GM18909 (cell line): ENCODE data around the gene METAP2.

Source experiments
- ATAC-seq: cut with Tn5 transposase; IDR thresholded peaks from one replicate; pipeline ENCODE4 v1.9.1; 2021; ENCODE audit warnings: mild to moderate bottlenecking; ENCODE audit not compliant: unreplicated experiment, poor library complexity

METAP2 gene

DNA sequence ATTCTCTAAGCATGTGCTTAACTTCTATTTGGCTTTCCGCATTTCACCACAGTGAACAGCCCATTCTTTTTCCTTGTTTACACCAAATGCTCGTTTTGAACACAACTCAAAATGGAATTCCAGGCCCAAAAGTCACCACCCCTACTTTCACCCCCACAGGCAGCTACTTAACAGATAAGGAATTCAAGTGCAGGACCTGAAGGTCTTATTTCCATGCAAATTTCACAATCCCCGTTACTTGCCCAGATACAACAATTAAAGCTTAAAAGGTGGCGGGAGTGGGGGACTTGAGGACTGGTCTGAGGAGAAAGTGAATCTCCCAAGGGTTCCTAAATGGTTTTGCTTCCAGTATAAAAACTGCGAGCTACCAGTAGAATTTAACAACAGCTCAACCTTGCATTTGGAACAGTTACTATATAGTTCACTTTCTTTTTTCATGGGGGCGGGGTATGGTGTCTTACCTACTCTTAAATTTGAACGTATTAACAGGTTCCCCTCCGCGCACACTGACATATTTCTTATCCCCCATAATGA is 73.6 kb downstream of the METAP2 start:
- no peak for ATAC-seq

DNA sequence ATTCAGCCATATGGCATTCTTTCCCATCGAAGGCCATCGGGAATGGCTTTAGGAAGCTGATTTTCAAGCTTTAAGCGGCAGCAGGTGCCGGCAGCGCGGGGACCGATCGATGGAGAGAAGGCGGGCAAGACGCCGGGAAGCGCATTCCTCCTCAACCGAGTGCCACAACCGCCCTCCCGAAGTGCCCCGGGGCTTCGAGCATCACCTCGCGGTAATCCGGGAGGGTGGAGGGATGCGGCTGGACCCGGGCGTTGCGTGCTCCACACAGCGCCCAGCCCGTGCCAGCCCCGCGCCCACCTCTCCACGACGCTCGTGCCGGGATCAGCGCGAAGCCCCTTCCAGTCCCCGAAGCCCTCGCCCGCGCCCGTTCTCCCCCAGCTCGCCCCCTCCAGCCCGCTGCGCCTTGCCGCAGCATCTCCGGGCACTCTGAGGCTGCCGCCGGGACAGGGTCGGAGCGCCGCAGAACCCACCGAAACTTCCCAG is 74.1 kb downstream of the METAP2 start:
- ATAC-seq, result no peak

DNA sequence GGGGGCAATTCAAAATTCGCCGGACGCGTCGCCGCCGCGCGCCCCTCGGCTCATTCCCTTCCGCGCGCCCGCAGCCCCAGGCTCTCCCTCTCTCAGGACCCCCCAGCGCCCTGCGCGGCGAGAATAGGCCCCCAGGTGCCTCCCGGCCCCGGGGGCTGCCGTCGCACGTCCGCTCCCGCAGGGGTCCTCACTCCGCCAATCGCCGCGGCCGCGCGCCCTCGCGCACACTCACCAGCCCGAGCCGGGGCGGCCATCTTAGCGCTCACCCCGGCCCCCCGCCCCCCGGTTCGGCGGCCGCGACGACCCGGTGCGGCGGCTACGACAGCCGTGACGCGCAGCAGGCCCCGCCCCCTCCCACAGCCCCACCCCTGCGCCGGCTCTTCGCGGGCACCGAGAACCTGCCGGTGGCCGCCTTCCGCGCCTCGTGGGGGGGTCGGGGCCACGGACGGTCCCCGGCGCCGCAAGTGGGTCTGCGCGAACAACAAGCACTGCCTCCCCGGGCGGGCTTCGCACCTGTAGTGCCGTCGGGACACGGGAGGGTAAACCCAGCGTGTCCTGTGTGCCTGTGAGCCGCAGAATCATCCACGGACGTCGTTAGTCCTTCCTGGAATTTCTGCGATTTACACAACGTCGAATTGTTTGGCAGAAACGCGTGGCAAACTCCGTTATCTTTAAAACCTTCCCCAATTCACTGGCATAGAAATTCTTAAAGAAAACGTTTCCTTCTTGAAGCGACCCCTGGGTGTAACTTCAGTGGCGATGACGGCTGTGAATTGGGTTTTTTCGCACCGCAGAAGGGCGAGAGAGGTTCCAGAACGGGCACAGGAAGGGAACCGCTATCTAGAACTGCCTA is 74.8 kb downstream of the METAP2 start:
- ATAC-seq, result no peak

DNA sequence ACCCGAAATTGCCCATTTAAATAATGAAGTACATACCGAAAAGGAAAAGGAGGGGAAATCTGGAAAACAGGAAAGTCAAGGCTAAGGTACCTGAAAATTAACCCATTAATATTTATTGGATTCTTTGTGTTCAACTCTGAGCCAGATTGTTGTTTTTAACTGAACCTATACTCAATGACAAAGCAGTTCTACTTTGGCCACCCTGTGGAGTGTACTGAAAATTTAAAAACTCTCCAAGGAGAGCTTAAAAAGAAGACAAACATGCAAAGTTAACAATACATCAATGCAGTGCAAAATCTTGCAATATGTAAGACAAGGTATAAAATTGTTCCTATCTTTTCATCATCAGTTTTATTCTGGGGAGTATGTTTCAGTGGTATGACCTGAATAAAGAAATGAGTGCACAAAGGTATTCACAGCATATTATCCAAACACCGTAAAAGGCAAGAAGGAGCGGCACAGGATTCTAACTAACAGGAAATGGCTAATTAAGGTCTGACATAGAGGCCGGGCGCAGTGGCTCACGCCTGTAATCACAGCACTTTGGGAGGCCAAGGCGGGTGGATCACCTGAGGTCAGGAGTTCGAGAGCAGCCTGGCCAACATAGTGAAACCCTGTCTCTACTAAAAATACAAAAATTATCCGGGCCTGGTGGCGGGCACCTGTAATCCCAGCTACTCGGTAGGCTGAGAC is 75.6 kb downstream of the METAP2 start:
- ATAC-seq, result no peak

DNA sequence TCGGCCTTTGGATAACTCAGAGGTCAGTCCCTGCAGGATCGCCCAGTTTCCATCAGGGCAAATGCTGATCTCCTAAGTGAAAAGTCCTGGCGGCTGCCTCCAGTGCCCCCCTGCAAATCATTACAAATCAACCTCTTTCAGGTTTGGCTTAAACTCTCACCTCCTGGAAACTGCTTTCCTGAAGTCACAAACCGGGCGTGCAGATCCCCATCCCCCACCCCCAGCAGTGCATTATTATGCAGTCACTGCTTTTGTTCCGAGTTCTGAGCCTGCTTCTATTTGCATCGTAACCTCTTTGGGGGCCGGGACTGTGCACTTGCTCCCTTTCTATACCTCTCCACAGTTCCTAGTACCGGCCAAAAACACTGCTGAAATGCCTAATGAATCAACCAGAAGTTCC is 77.4 kb downstream of the METAP2 start, which contains the start of gene USP44:
TSS of gene USP44 (minus strand) at position 172 of the 400 bp plus-strand sequence. CDS start 17,220 bp downstream, outside the sequence.
- no peak for ATAC-seq

DNA sequence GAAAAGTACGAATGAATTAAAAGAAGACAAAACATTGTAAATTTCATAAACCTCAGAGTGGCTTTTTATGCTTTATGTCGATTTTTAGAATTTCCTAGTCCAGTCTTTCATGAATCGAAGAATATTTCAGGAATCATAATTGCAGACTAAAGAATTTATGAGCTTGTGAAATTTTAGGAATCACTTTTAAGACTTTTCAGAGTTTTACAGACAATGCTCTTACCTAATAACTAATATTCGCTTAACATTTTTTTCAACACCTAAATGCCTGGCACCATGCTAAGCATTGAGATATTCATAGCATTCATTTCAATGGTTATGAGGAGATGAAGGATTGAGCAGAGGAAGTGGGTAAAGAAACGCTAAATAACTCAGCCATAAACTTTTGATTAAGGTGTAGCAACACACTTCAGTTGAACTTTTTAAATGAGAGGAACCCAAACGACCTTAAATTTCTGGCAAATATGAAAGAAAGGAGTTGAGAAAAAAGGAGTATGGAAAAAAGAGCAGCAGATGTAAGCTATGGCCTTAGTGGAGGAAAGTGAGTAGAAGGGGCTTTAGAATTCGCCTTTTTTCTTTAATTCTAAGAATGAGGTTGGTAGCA is 78.1 kb downstream of the METAP2 start:
- ATAC-seq, result no peak

DNA sequence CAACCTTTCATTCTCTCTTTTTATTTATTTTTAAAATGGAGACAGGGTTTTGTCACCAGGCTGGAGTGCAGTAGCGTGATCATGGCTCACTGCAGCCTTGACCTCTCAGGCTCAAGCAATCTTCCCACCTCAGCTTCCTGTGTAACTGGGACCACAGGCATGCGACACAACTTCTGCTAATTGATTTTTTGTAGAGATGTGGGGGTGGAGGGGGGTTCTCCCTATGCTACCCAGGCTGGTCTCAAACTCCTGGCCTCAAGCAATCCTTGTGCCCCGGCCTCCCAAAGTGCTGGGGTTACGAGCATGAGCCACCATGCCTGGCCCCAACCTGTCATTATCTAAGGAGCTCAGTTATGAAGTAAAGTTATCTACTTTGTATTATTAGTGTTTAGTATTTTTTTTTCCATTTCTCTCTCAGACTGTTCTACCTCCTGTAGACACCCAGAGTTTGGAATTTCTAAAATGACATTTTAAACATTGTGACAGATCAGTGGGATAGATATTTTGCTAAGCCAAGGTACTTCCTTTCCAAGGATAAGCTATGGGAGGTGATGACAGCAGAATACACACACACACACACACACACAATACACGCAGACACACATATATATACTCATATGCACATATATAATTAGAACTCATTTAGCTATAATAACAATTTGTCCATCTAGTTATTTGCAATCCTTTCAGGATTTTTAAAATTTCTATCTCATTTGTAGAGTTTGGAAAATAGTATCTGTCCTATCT is 79.4 kb downstream of the METAP2 start:
- ATAC-seq, result no peak

DNA sequence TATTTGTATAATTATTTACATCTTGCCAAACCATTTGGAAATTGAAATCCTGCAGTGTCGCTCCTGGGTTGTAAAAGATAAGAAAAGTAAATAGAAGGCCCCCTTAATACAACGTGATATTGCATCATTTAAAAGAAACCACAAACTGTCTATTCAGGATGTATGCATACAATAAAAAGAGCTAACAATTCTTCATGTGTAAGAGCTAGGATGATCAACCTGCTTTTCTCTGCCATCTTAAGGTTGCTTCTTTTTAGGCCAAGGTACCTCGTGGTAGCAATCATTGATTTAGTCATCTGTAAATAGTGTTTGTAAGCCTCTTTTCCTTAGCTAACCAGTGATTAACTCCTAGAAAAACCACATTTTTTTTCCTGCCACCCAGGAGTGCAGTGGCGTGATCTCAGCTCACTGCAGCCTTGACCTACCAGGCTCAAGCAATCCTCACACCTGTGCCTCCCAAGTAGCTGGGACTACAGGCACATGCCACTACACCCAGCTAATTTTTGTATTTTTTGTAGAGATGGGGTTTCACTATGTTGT is 80.7 kb downstream of the METAP2 start:
- ATAC-seq, result no peak

DNA sequence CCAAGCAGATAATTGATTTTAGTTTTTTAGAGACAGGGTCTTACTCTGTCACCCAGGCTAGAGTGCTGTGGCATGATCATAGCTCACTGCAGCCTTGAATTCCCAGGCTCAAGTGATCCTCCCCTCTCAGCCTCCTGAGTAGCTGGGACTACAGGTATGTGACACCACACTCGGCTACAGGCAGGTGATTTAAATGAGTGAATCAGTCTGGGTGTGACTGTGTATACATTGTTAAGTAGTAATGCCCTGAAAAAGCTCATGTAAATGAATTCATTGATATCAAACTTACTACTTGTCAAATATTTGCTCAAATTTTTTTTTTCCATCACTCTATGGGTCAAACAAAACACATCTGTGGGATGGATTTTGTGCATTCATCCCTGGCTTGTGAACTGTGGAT is 83.7 kb downstream of the METAP2 start:
- ATAC-seq, result no peak
